ENCODE data around the gene CREG2.

The CREG2 gene

DNA sequence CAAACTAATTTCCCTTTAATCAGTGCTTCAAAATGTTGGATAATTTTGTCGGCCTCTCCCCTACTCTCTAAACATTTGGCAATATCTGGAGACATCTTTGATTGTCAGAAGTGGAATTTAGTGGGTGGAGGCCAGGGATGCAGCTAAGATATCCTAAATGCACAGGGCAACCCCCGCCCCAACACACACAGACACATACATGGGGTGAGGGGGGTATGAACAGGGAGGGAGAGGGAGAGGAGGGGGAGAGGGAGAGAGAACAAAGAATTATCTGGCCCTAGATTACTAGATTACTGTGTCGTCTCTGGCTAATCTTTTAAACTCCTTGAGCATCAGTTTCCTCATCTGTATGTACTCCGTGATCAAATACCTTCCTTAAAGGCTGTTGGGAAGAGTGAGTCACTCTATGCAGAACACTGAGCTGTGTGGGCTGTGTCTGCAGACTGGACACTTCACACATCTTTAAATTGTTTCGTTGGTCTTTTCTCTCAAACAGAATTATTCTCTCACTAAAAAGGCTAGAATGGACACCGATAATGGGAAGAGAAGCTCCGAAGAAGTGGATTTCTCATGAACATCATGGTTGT lies 81.7 kb downstream of the CREG2 start:
- DNase-seq = no peak

GRCh38 chr2:101305035-101305434 lies 82.3 kb downstream of the CREG2 start:
- no peak for DNase-seq

GRCh38 chr2:101303688-101304087 lies 83.6 kb downstream of the CREG2 start:
- DNase-seq = no peak

DNA sequence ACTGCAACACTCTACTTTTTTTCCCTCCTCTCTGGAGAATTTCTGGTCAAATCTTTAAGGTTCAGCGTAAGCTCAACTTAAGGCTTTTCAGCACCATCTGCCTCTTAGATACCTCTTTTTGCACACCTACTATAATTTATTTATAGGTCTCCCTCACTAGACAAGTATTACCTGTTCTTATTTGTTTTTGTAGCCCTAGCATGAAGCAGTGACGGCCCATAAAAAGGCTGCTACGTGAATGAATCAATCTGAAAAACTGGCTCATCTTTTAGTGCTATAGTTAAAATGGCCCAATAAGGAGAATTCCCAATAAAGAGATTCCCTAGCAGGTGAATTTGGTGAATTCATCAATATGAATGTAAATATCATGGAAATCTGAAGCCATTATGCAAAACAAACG lies 85.3 kb downstream of the CREG2 start:
- DNase-seq = no peak

- no peak for DNase-seq
Measured at GRCh38 chr2:101300836-101301235, 86.5 kb downstream of the CREG2 start.

GRCh38 chr2:101300164-101300563 lies 87.1 kb downstream of the CREG2 start:
- DNase-seq = no peak

DNA sequence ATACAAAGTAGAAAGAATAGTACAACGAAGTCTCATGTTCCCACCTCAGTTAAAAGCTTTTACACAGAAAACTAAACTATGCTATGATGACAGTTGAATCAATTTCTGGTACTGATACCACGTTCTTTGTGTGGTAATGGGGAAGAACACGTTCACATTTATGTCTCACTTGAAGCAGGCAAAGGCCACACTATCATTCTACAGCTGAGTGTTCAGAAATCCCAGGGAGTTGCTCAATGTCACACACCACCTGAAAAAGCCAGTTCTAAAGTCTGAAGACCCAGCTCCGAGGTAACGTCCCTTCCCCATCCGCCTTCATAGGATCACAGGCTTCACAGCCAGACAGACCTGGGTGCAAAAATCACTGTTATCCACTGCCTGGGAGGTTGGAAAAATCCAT lies 87.7 kb downstream of the CREG2 start:
- DNase-seq = no peak

DNA sequence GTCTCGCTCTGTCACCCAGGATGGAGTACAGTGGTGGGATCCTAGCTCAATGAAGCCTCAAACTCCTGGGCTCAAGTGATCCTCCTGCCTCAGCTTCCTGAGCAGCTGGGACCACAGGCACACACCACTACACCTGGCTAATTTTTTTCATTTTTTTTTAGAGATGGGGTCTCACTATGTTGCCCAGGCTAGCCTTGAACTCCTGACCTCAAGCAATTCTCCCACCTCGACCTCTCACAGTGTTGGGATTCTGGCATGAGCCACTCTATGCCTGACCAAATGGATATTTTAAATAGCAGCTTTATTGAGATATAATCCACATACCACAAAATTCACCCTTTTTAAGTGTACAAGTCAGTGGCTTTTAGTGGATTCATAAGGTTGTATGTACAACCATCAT lies 89.9 kb downstream of the CREG2 start:
- DNase-seq = no peak

- no peak for DNase-seq
Measured at GRCh38 chr2:101296371-101296770, 90.9 kb downstream of the CREG2 start.

- no peak for DNase-seq
Measured at GRCh38 chr2:101295895-101296294, 91.4 kb downstream of the CREG2 start.

All from SHP77 treated with DMSO at 0.1 percent for 48 hours (cell line).